NT2/D1 (cell line): Measurements from ENCODE around the gene ASMTL.

Experiments used
- SUZ12 ChIP-seq: IDR thresholded peaks from 2 replicates; pipeline ENCODE4 v1.6.1; 2011; ENCODE audit not compliant: insufficient read length, insufficient read depth; ENCODE audit errors: extremely low read depth
- YY1 ChIP-seq: IDR thresholded peaks from 2 replicates; pipeline ENCODE4 v1.6.1; 2011; ENCODE audit not compliant: insufficient read length, insufficient read depth
- ZNF274 ChIP-seq: IDR thresholded peaks from 2 replicates; pipeline ENCODE4 v1.6.1; 2011; ENCODE audit warnings: mild to moderate bottlenecking, low read depth, low read length

GRCh38 chrX:1389993-1390285, 62.8 kb downstream of the ASMTL start:
- no peak for TF ChIP-seq ZNF274
- TF ChIP-seq YY1, result no peak
- no peak for TF ChIP-seq SUZ12
